HG02870 (cell line): ENCODE measurements around the gene ANO7.
"Not testable (repeated sequence)": the region's sequence is repeated elsewhere in the genome, so short reads cannot be mapped to it uniquely, and the experiment has no call there.

Source experiments
- ATAC-seq: cut with Tn5 transposase; IDR thresholded peaks from one replicate; pipeline ENCODE4 v1.9.1; 2021; ENCODE audit warnings: mild to moderate bottlenecking, moderate library complexity; ENCODE audit not compliant: unreplicated experiment

The ANO7 gene

GRCh38 chr2:241189093-241189855 is 797 bp downstream of the ANO7 start:
- no peak for ATAC-seq

GRCh38 chr2:241189856-241190201 is 1.4 kb downstream of the ANO7 start:
- no peak for ATAC-seq

GRCh38 chr2:241190291-241190981 is 2.0 kb downstream of the ANO7 start:
- no peak for ATAC-seq

- ATAC-seq, result no peak
Measured at GRCh38 chr2:241191081-241191480, 2.6 kb downstream of the ANO7 start.

- no peak for ATAC-seq
Measured at GRCh38 chr2:241193271-241193670, 4.8 kb downstream of the ANO7 start.

DNA sequence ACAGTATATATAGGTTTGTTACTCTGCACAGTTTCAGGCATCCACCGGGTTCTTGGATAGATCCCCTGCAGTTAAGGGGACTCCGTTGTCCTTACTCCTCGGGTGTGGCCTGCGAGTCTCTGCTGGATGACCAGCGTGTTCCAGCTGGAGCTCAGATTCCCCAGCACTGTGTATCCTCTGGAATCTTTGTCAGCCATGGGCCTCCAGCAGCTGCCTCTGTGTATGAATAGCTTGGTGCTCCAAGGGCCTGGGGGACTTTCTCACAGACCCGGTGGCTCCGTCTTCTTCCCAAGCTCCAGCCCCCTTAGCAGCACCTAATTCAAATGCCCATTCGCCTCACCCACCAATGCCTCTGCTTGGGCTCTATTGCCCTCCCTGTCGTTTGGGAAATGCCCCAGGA is 6.3 kb downstream of the ANO7 start:
- ATAC-seq, result no peak

GRCh38 chr2:241195506-241196130 is 7.1 kb downstream of the ANO7 start:
- ATAC-seq, result no peak

DNA sequence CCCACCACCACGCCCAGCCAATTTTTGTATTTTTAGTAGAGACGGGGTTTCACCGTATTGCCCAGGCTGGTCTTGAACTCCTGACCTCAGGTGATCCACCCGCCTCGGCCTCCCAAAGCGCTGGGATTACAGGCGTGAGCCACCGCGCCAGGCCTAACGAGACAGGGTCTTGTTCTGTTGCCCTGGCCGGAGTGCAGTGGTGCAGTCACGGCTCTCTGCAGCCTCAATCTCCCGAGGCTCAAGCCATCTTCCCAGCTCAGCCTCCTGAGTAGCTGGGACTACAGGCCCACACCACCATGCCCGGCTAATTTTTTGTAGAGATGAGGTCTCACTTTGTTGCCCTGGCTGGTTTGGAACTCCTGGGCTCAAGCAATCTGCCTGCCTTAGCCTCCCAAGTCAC is 8.8 kb downstream of the ANO7 start:
- not testable (repeated sequence) for ATAC-seq

- no peak for ATAC-seq
Measured at GRCh38 chr2:241197947-241198346, 9.5 kb downstream of the ANO7 start.

DNA sequence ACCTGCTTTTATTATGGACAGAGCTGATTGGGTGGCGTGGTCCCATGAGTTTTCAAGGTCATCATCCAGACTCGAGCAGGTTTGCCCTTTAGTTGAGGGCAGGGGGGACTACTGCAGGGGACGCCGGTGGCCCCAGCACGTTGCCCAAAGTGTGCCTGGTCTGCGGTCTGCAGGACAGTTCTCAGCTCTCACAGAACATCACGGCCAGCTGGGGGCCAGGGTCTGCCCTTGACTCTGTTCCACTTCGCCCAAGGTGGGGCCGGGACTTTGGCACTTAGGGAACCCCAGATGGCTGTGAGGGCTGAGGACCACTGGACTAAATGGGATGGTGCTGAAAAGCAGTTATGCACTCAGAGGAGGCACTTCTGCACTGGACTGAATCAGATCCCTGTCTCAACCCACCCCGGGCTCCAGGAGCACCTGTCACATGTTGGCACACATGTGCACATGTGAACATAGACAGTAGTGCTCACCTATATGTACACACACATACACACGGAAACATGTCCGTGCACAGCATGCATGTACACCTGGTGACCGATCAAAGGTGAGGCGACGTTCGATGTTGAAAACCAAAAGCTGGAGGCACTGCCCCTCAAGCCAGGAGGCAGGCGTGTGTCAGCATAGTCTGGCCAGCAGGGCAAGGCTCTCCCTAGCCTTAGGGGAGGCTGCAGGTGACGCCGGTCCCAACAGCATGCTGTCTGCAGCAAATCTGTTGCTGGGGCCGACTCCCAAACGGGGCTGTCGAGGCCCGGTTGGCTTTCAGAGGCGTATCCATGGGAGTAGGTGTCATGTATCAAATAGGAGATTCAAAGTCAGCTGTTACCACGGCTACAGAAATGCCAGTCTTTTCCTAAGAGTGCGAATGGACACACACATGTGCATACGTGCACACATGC is 10.2 kb downstream of the ANO7 start:
- no peak for ATAC-seq

DNA sequence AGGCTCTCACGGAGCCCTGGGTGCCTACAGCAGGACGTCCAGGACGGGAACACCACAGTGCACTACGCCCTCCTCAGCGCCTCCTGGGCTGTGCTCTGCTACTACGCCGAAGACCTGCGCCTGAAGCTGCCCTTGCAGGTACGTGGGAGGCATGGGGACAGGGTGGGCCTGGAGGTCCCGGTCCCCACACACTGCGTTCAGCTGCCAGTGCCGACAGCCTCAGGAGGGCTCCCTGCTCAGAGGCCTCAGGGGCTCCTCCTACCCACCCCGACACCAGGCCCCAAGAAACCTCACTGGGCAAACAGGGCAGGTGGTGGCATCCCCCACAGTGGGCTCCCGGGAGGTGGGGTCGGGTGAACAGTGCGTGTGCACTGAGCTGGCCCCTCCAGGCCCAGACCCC is 10.8 kb downstream of the ANO7 start:
- no peak for ATAC-seq

GRCh38 chr2:241199897-241200821 is 11.7 kb downstream of the ANO7 start:
- no peak for ATAC-seq

GRCh38 chr2:241200822-241201395 is 12.4 kb downstream of the ANO7 start:
- ATAC-seq, result no peak

- ATAC-seq, result no peak
Measured at GRCh38 chr2:241201445-241202267, 13.2 kb downstream of the ANO7 start.

DNA sequence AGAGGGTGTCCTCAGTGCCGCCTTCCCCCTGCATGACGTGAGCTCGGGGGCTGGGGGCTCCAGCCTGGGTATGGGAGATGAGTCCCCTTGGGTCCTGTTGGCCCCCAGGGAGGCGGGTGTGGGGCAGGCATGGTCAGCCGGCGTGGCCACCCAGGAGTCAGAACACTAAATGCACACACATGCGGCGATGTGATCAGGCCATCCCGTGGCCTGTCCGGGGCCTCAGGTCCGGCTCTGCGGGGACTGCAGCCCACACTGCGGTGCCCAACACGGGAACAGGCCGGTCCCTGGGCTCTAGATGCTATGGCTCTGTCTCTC is 13.8 kb downstream of the ANO7 start:
- no peak for ATAC-seq

- ATAC-seq, result no peak
Measured at GRCh38 chr2:241202681-241203080, 14.2 kb downstream of the ANO7 start.

DNA sequence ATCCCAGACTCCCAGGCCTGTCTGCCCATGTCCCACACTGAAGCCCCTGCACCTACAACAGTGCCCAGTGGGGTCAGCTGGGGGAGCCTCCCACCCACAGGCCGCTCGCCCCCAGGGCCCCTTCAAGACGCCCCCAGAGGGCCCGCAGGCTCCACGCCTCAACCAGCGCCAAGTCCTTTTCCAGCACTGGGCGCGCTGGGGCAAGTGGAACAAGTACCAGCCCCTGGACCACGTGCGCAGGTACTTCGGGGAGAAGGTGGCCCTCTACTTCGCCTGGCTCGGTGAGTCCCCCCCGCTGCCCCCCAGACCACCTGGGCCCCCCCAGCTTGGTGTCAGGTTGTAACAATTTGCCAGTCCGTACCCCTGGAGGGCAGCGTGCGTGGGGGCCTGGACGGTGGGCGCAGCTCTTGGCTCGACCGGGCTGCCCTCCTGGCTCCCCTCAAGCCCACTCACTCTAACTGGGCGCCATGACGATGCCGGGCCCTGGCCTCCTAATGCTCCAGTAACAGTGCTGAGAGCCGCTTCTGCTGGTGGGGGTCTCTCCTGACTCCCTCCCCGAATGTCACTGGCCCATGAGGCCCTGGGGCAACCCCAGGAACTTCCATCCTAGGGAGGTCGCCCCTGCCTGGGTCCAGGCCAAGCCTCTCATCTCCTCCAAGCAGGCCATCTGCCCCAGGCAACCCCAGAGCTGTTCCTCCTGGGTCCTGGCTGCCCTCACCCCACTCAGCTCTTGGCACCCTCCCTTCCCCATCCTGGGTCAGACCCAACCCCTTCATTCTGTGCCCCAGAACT is 14.9 kb downstream of the ANO7 start:
- ATAC-seq, result no peak

DNA sequence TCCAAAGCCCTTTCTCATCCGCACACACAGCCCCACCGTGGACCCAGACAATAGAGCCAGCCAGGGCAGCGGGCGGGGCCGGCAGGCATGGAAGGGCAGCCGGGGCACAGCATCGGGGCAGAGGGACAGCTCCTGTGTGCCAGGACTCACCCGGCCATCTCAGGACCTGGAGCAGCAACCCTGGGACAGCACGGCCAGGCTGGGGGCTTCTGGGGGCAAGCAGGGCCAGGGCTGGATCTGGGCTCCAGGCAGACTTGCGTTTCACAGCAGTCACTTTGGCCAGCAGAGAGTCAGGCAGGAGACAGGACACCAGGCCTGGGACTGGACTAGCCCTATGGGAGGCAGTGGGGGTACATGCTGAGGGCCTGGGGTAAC is 15.5 kb downstream of the ANO7 start:
- no peak for ATAC-seq
